Mucosa of stomach (tissue), 1 donor: ENCODE data around the gene EPG5.

Experiments used
- H3K27me3 ChIP-seq: one replicate; pipeline ENCODE4 v1.7.0; 2013; ENCODE audit warnings: mild to moderate bottlenecking, low read length; ENCODE audit not compliant: control insufficient read depth, insufficient read depth
- H3K36me3 ChIP-seq: one replicate; pipeline ENCODE4 v1.7.0; 2013; ENCODE audit warnings: low read length; ENCODE audit not compliant: control insufficient read depth, insufficient read depth
- H3K4me1 ChIP-seq: one replicate; pipeline ENCODE4 v1.7.0; 2013; ENCODE audit warnings: mild to moderate bottlenecking, low read length; ENCODE audit not compliant: control insufficient read depth, insufficient read depth
- H3K4me3 ChIP-seq: one replicate; pipeline ENCODE4 v1.7.0; 2013; ENCODE audit warnings: low read length
- H3K9ac ChIP-seq: one replicate; pipeline ENCODE4 v1.7.0; 2013; ENCODE audit warnings: mild to moderate bottlenecking, low read length, moderate library complexity
- H3K9me3 ChIP-seq: one replicate; pipeline ENCODE4 v1.7.0; 2013; ENCODE audit warnings: mild to moderate bottlenecking, low read length, moderate library complexity; ENCODE audit not compliant: control insufficient read depth
- donor health status: Pancreatic carcinoma.

EPG5 gene

DNA sequence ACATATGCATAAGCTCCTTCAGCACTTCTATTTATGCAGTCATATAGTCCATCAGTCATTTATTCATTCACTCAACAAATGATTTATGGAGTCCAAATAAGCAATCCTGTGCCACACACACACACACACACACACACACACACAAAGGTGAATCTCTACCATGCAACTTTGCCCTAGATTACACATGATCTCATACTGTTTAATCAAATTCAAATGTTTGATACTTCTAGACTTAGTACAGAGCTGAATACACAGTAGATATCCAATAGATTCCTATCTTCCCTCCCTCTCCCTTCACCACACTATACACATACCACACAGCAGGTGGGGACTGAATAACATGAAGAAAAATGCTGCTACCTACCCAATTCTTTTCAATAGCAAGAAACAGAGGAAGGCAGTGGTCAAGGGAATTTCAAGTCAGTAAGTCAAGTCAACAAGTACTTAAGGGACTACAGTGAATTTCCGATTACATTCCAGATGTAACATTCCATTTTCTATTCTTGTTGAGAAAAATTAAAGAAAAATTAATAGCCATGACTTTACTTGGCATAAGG, 65.4 kb downstream of the EPG5 start:
- Histone ChIP-seq H3K9ac (no peak overlapping the region), H3K4me3 (no peak overlapping the region), H3K4me1 (no peaks in the 10 kb centered on the region), H3K36me3 (no peaks in the 10 kb centered on the region), H3K27me3 (no peaks in the 10 kb centered on the region), H3K9me3 (no peaks in the 10 kb centered on the region)

- Histone ChIP-seq H3K9ac (no peak overlapping the region), H3K4me3 (no peak overlapping the region), H3K27me3 (no peaks in the 10 kb centered on the region), H3K9me3 (no peaks in the 10 kb centered on the region), H3K4me1 (no peaks in the 10 kb centered on the region), H3K36me3 (no peaks in the 10 kb centered on the region)
Observed at GRCh38 chr18:45900623-45901022, 66.5 kb downstream of the EPG5 start.

GRCh38 chr18:45896991-45897390, 70.1 kb downstream of the EPG5 start:
- no peak overlapping the region for H3K4me3 ChIP-seq
- no peaks in the 10 kb centered on the region for H3K4me1 ChIP-seq
- no peaks in the 10 kb centered on the region for H3K36me3 ChIP-seq
- H3K9ac ChIP-seq, result no peak overlapping the region
- H3K9me3 ChIP-seq, result no peaks in the 10 kb centered on the region
- no peaks in the 10 kb centered on the region for H3K27me3 ChIP-seq

DNA sequence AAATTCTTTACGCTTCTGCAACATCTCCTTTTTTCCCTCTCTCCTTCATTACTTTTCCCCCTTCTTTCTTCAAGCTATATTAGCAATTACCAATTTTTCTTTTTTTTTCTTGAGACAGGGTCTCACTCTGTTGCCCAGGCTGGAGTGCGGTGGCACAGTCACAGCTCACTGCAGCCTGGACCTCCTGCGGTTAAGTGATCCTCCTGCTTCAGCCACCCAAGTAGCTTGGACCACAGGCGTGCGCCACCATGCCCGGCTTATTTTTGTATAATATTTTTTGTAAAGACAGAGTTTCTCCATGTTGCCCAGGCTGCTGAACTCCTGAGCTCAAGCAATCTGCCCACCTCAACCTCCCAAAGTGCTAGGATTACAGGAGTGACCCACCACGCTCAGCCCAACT, 70.7 kb downstream of the EPG5 start:
- Histone ChIP-seq H3K9me3 (no peaks in the 10 kb centered on the region), H3K27me3 (no peaks in the 10 kb centered on the region), H3K9ac (no peak overlapping the region), H3K36me3 (no peaks in the 10 kb centered on the region), H3K4me1 (no peaks in the 10 kb centered on the region), H3K4me3 (no peak overlapping the region)

DNA sequence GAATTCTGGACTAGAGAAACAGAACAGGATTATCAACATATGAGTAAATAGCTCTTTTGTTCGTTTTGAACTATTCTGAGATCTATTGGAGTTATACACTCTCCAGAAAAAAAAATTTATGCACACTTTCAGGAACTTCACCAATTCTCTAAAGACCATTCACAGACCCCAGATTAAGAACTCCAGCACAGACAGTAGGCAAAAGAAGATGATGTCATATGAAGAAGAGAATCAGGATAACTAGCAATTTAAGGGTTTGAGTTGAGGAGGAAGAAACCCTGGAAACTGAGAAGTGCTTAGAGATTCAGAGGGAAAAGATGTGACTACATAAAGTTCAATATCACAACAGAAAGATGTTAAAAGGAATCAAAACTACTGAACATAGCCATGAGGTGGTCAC, 71.8 kb downstream of the EPG5 start:
- H3K9me3 ChIP-seq, result no peaks in the 10 kb centered on the region
- H3K9ac ChIP-seq, result no peak overlapping the region
- H3K36me3 ChIP-seq, result no peaks in the 10 kb centered on the region
- H3K4me1 ChIP-seq, result no peaks in the 10 kb centered on the region
- no peak overlapping the region for H3K4me3 ChIP-seq
- H3K27me3 ChIP-seq, result no peaks in the 10 kb centered on the region

- Histone ChIP-seq H3K4me3 (no peak overlapping the region), H3K27me3 (no peaks in the 10 kb centered on the region), H3K4me1 (no peaks in the 10 kb centered on the region), H3K36me3 (no peaks in the 10 kb centered on the region), H3K9me3 (no peaks in the 10 kb centered on the region), H3K9ac (no peak overlapping the region)
Observed at GRCh38 chr18:45894818-45895217, 72.3 kb downstream of the EPG5 start.

DNA sequence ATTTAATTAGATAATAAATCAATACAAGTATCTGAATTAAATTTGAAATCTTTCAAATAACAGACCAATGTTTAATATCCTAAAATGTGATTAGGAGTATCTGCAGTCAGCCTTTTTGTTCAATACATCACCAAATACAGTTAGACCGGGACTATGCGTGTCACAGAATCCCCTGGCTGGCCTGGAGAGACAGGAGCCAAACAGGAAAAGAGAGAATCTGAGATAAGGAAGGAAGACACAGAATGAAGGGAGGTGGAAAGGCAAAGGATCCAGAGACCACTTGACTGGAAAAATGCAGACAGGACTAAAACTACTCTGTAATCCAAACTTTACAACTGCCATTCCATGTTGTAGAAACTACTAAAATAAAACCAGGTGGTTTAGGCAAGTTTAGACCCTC, 75.3 kb downstream of the EPG5 start:
- no peak overlapping the region for H3K9ac ChIP-seq
- H3K9me3 ChIP-seq, result no peaks in the 10 kb centered on the region
- H3K36me3 ChIP-seq, result no peaks in the 10 kb centered on the region
- no peaks in the 10 kb centered on the region for H3K4me1 ChIP-seq
- H3K4me3 ChIP-seq, result no peak overlapping the region
- H3K27me3 ChIP-seq, result no peaks in the 10 kb centered on the region

DNA sequence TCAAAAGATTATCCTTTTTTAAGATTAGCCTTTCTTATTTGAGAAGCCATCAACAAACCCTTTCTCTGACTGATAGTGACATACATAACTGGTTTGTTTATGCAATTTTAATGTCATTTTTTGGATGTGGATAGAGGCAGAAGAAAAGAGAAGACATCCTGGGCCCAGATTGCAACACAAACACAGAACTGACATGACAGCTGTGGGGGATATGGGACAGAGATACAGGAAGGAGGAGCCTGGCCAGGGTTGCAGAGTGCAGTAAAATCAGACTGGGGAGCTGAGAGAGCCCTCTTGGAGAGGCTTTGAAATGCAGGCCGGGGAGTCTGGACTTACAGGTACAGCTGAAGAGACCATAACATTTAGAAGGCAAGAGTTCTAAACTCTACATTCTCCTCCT, 76.5 kb downstream of the EPG5 start:
- Histone ChIP-seq H3K4me3 (no peak overlapping the region), H3K9me3 (no peaks in the 10 kb centered on the region), H3K9ac (no peak overlapping the region), H3K27me3 (no peaks in the 10 kb centered on the region), H3K4me1 (no peaks in the 10 kb centered on the region), H3K36me3 (no peaks in the 10 kb centered on the region)

DNA sequence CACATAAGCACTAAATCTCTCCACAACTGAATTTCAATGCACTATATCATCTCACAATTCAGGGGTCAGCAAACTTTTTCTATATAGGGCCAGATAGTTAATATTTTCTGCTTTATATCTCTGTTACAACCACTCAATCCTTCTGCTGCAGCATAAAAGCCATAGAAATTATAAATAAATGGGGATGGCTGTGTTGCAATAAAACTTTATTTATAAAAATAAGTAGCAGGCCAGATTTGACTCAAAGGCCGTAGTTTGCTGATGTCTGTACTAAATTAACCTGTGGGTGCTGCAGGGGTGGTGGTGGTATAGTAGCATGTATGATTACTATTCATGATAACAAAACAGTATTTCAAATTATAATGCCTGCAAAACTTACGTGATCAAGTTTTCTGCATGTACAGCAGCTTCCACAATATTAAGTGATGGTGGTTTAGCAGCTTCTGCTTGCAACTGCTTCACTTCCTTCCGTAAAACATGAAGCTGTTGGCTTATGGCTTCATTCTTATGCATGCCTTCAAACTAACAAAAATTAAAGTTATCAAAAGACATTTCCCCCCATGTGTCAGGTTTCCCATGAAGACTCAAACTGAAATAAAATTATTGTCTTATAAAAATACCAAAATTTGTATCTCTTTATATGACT, 77.6 kb downstream of the EPG5 start:
- H3K9me3 ChIP-seq, result no peaks in the 10 kb centered on the region
- no peak overlapping the region for H3K9ac ChIP-seq
- H3K4me1 ChIP-seq, result no peaks in the 10 kb centered on the region
- no peak overlapping the region for H3K4me3 ChIP-seq
- H3K36me3 ChIP-seq, result no peaks in the 10 kb centered on the region
- no peaks in the 10 kb centered on the region for H3K27me3 ChIP-seq

DNA sequence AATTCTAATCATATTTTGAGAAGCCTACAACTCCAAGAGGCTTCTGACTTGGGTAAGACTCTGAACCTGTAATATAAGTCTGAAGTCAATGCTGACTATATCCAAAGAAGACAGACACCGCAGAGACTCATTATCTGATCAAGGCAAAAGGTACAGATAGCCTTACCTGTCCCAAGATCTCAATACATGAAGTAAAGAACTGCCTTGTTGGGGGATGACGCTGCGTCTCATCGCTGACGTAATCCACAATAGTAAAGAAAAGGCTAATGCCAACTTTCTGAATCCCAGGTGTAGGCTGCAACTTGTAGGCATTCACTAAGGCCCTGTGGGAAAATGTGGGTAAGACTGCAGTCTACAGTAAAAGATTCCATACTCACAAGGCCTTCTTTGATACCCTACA, 79.5 kb downstream of the EPG5 start:
- H3K36me3 ChIP-seq, result peaks cover 5% of the 10 kb centered on the region

DNA sequence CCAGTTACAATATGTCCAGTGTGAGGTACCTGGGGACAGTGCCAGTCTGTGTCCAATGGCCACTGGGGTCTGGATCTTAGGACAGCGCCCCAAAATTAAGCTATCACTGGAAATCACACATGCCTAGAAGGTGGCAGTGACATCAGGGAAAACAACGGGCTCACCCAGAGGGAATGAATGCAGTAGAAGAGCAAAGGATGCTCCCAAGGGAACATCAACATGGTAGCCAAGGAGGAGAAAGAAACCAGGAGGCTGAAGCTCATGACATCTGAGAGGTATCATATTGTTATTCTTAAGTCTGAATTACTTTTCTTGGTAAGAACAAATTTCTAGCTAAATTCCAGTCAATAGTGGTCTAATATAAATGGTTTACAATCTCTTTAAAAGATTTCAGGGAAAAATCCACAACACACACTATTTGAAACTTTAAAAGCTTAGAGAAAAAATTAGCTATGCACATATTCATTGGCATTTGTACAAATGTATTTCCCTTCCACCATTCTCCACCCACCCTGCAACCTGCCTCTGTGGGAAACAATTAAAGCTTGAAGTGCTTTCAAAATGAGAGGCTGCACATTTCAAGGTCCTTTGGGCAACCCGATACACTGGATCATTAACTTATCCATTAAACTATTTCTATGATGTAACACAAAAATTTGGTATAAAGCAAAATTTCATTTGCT, 86.1 kb downstream of the EPG5 start:
- Histone ChIP-seq H3K9me3 (no peaks in the 10 kb centered on the region), H3K36me3 (peaks cover 5% of the 10 kb centered on the region), H3K4me3 (no peak overlapping the region), H3K27me3 (no peaks in the 10 kb centered on the region), H3K4me1 (no peaks in the 10 kb centered on the region), H3K9ac (no peak overlapping the region)

More for the DNA sequence above, 79.5 kb downstream of the EPG5 start:
- Histone ChIP-seq H3K9ac (no peak overlapping the region), H3K4me3 (no peak overlapping the region), H3K4me1 (no peaks in the 10 kb centered on the region), H3K27me3 (no peaks in the 10 kb centered on the region), H3K9me3 (no peaks in the 10 kb centered on the region)

- no peak overlapping the region for H3K4me3 ChIP-seq
- H3K4me1 ChIP-seq, result no peaks in the 10 kb centered on the region
- peaks cover 5% of the 10 kb centered on the region for H3K36me3 ChIP-seq
- no peaks in the 10 kb centered on the region for H3K9me3 ChIP-seq
- no peak overlapping the region for H3K9ac ChIP-seq
- no peaks in the 10 kb centered on the region for H3K27me3 ChIP-seq
Observed at GRCh38 chr18:45879681-45880655, 87.2 kb downstream of the EPG5 start.
